Suprapubic skin (tissue), 4 donors: ENCODE results near the gene WWTR1.

Source experiments
- EP300 ChIP-seq: sonication (generic); formaldehyde crosslinking; IDR thresholded peaks from one replicate; pipeline ENCODE4 v1.6.1; 2017; ENCODE audit warnings: antibody characterized with exemption
- POLR2A ChIP-seq, 2 donors: fragments of 450-650 bp; IDR thresholded peaks; one replicate each; pipeline ENCODE4 v1.6.1; 2017; ENCODE audit warnings: antibody characterized with exemption in 2 of 2, mild to moderate bottlenecking in 2 of 2, moderate library complexity in 2 of 2
- POLR2AphosphoS5 ChIP-seq, 3 donors: sonication (generic); formaldehyde crosslinking; IDR thresholded peaks; one replicate each; pipeline ENCODE4 v1.6.1; 2017; ENCODE audit warnings: antibody characterized with exemption in 3 of 3
- TF ChIP-seq, protein P1 (sequence below), 2 donors: fragments of 200-600 bp in 1 of 2; fragments of 450-650 bp in 1 of 2; sonication (generic) in 1 of 2; IDR thresholded peaks; one replicate each; pipeline ENCODE4 v1.5.1; 2016 to 2019; ENCODE audit warnings: antibody characterized with exemption in 2 of 2, mild to moderate bottlenecking in 1 of 2, moderate library complexity in 1 of 2

DNA sequence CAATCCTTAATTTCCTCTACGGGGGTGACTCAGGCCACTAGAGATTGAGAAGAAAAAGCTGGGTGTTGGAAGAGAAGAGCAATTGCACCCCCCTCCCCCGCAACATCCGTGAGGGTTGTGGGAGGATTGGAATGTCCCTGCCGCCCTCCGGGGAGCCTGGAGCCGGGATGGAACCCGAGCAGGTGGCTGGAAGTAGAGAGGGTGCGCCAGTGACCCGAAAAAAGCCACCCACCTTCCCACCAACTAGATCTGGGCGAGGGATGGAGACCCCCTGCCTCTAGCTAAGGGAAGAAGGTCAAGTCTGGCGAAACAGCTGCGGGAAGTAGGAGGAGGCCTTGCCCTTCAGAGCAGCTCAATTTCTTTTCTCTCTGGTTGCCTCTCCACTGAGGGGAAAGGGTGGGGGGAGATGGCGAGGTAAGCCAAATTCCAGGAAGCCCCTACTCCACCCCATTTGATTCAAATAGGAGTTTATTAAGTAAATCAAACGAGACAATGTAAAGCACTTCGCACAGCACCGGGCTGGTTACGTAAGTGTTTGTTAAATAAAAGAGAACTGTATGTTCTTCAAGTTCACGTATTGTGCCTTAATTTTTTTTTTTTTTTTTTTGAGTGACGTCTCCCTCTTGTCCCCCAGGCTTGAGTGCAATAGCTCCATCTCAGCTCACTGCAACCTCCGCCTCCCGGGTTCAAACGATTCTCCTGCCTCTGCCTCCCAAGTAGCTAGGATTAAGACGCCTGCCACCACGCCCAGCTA is 1.1 kb upstream of the WWTR1 start:
- TF ChIP-seq POLR2AphosphoS5 (IDR thresholded peaks at IDR 0.05) (no peak), POLR2A (IDR thresholded peaks at IDR 0.05) (no peak), EP300 (no peak)
- TF ChIP-seq, protein P1, sequence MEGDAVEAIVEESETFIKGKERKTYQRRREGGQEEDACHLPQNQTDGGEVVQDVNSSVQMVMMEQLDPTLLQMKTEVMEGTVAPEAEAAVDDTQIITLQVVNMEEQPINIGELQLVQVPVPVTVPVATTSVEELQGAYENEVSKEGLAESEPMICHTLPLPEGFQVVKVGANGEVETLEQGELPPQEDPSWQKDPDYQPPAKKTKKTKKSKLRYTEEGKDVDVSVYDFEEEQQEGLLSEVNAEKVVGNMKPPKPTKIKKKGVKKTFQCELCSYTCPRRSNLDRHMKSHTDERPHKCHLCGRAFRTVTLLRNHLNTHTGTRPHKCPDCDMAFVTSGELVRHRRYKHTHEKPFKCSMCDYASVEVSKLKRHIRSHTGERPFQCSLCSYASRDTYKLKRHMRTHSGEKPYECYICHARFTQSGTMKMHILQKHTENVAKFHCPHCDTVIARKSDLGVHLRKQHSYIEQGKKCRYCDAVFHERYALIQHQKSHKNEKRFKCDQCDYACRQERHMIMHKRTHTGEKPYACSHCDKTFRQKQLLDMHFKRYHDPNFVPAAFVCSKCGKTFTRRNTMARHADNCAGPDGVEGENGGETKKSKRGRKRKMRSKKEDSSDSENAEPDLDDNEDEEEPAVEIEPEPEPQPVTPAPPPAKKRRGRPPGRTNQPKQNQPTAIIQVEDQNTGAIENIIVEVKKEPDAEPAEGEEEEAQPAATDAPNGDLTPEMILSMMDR (IDR thresholded peaks at IDR 0.05): no peak
